Uterus (tissue), 4 donors: ENCODE data around the gene TJP2. TPM values are rescaled to one million over a fixed set of nuclear protein-coding genes. Genes with fewer than 3 reads are reported as not detected.
"Not testable (repeated sequence)": the region's sequence is repeated elsewhere in the genome, so short reads cannot be mapped to it uniquely, and the experiment has no call there.

Experiments used
- DNase-seq, 2 donors: peaks; one replicate each; pipeline ENCODE4 v3.0.0-alpha.2; 2019 to 2020
- H3K27ac ChIP-seq, 2 donors: fragments of 200-600 bp; sonication (generic); 1 replicate in 1 of 2; 2 replicates in 1 of 2; pipeline ENCODE4 v1.5.1; 2016 to 2018
- H3K27me3 ChIP-seq, 2 donors: fragments of 200-600 bp; sonication (generic); one replicate each; pipeline ENCODE4 v1.5.1; 2018 to 2019; ENCODE audit warnings: control low read depth in 1 of 2
- H3K36me3 ChIP-seq, 2 donors: fragments of 200-600 bp; sonication (generic); one replicate each; pipeline ENCODE4 v1.5.1; 2019; ENCODE audit warnings: control low read depth in 1 of 2
- H3K4me1 ChIP-seq, 2 donors: fragments of 200-600 bp; sonication (generic); one replicate each; pipeline ENCODE4 v1.5.1; 2018 to 2019; ENCODE audit warnings: control low read depth in 1 of 2
- H3K4me3 ChIP-seq, 2 donors: fragments of 200-600 bp; sonication (generic); 1 replicate in 1 of 2; 2 replicates in 1 of 2; pipeline ENCODE4 v1.5.1; 2018 to 2019; ENCODE audit warnings: mild to moderate bottlenecking in 1 of 2
- H3K9me3 ChIP-seq, 2 donors: fragments of 200-600 bp; sonication (generic); one replicate each; pipeline ENCODE4 v1.5.1; 2019; ENCODE audit warnings: control low read depth in 1 of 2
- CTCF ChIP-seq, 4 experiments: fragments of 200-600 bp in 2 of 4; fragments of 450-650 bp in 2 of 4; sonication (generic) in 2 of 4; IDR thresholded peaks; one replicate each; pipeline ENCODE4 v1.5.1; 2016 to 2019; ENCODE audit warnings: antibody characterized with exemption in 4 of 4, mild to moderate bottlenecking in 2 of 4, moderate library complexity in 1 of 4
- POLR2A ChIP-seq, 2 donors: fragments of 450-650 bp; IDR thresholded peaks; one replicate each; pipeline ENCODE4 v1.6.1; 2016; ENCODE audit warnings: antibody characterized with exemption in 2 of 2, mild to moderate bottlenecking in 1 of 2, moderate library complexity in 1 of 2
- intact Hi-C: fragments of 100-400 bp; cut with DNase I; formaldehyde crosslinking; loops from one replicate; pipeline ENCODE4 v1.15.1; 2023; ENCODE audit warnings: low total_unique reads
- total RNA-seq, 4 donors: library from RNA; depleted of rRNA in 3 of 4; stranded (reverse); fragments of >200 nt in 3 of 4; gene quantifications; one replicate each; pipeline versions ENCODE4 v1.1.0 to v1.2.4, GENCODE V29; 2014 to 2023
- donor health status: DM: yes; HTN: yes; CAD: no.

Gene TJP2
- total RNA-seq, 4 donors from 2014 or later, result 38.6 to 110 (median 44.7) TPM

- TF ChIP-seq POLR2A (IDR thresholded peaks at IDR 0.05) (no peak), CTCF (IDR thresholded peaks at IDR 0.05) (no peak)
- no peaks in the 10 kb centered on the region for H3K4me1 ChIP-seq
- H3K27ac ChIP-seq, result peak overlapping the region in 1 of 2 donors; percentile 14
- no peak overlapping the region for H3K4me3 ChIP-seq
- no peaks in the 10 kb centered on the region for H3K9me3 ChIP-seq
- no peaks in the 10 kb centered on the region for H3K36me3 ChIP-seq
- intact Hi-C loops, result no loop called here
- no peaks in the 10 kb centered on the region for H3K27me3 ChIP-seq
- peak; percentile 16 to 36 for DNase-seq
Observed at GRCh38 chr9:69295872-69296552, 121.9 kb downstream of the TJP2 start.

- H3K4me1 ChIP-seq, result no peaks in the 10 kb centered on the region
- DNase-seq, result no peak
- no peaks in the 10 kb centered on the region for H3K27me3 ChIP-seq
- H3K4me3 ChIP-seq, result no peak overlapping the region
- intact Hi-C loops, result no loop called here
- H3K9me3 ChIP-seq, result no peaks in the 10 kb centered on the region
- no peak overlapping the region for H3K27ac ChIP-seq
- TF ChIP-seq CTCF (IDR thresholded peaks at IDR 0.05) (no peak), POLR2A (IDR thresholded peaks at IDR 0.05) (no peak)
- no peaks in the 10 kb centered on the region for H3K36me3 ChIP-seq
Observed at GRCh38 chr9:69297300-69297980, 123.4 kb downstream of the TJP2 start.

- no peaks in the 10 kb centered on the region for H3K36me3 ChIP-seq
- H3K27me3 ChIP-seq, result no peaks in the 10 kb centered on the region
- TF ChIP-seq POLR2A (IDR thresholded peaks at IDR 0.05) (no peak), CTCF (IDR thresholded peaks at IDR 0.05) (no peak)
- intact Hi-C loops, result no loop called here
- no peak overlapping the region for H3K27ac ChIP-seq
- H3K9me3 ChIP-seq, result no peaks in the 10 kb centered on the region
- no peaks in the 10 kb centered on the region for H3K4me1 ChIP-seq
- no peak for DNase-seq
- no peak overlapping the region for H3K4me3 ChIP-seq
Observed at GRCh38 chr9:69299315-69299714, 125.2 kb downstream of the TJP2 start.

- H3K27ac ChIP-seq, result no peak overlapping the region
- DNase-seq, result no peak
- H3K4me3 ChIP-seq, result no peak overlapping the region
- no peaks in the 10 kb centered on the region for H3K36me3 ChIP-seq
- no peaks in the 10 kb centered on the region for H3K9me3 ChIP-seq
- H3K27me3 ChIP-seq, result no peaks in the 10 kb centered on the region
- TF ChIP-seq POLR2A (IDR thresholded peaks at IDR 0.05), result no peak
- no peak for TF ChIP-seq CTCF (IDR thresholded peaks at IDR 0.05)
- H3K4me1 ChIP-seq, result no peaks in the 10 kb centered on the region
- intact Hi-C loops, result no loop called here
Observed at GRCh38 chr9:69299826-69300225, 125.7 kb downstream of the TJP2 start.

GRCh38 chr9:69303331-69303730 lies 129.3 kb downstream of the TJP2 start:
- no peak overlapping the region for H3K27ac ChIP-seq
- no peak for DNase-seq
- TF ChIP-seq POLR2A (IDR thresholded peaks at IDR 0.05), result no peak
- no peak for TF ChIP-seq CTCF (IDR thresholded peaks at IDR 0.05)
- no peaks in the 10 kb centered on the region for H3K27me3 ChIP-seq
- no peaks in the 10 kb centered on the region for H3K4me1 ChIP-seq
- no peaks in the 10 kb centered on the region for H3K9me3 ChIP-seq
- intact Hi-C loops, result no loop called here
- H3K36me3 ChIP-seq, result no peaks in the 10 kb centered on the region
- no peak overlapping the region for H3K4me3 ChIP-seq

- H3K36me3 ChIP-seq, DNase-seq, H3K9me3 ChIP-seq, H3K27ac ChIP-seq, H3K4me1 ChIP-seq, H3K27me3 ChIP-seq, intact Hi-C loops, H3K4me3 ChIP-seq: not testable (repeated sequence)
Observed at GRCh38 chr9:69306895-69307445, 132.9 kb downstream of the TJP2 start.
